Kidney glomerular epithelial cell (primary cell): ENCODE data around the gene ALDH16A1.
"Not testable (repeated sequence)": the region's sequence is repeated elsewhere in the genome, so short reads cannot be mapped to it uniquely, and the experiment has no call there.

Source experiments
- DNase-seq: peaks from one replicate; lab custom pipeline; 2025; lab: John Stamatoyannopoulos, UW

The ALDH16A1 gene

GRCh38 chr19:49441210-49441959, 11.6 kb upstream of the ALDH16A1 start, which contains the start of gene SLC17A7:
TSS of gene SLC17A7 (minus strand) at chr19:49441527. CDS start at chr19:49441379, 148 bp downstream.
- DNase-seq = no peak

GRCh38 chr19:49441960-49442350, 11.1 kb upstream of the ALDH16A1 start:
- DNase-seq = no peak

DNA sequence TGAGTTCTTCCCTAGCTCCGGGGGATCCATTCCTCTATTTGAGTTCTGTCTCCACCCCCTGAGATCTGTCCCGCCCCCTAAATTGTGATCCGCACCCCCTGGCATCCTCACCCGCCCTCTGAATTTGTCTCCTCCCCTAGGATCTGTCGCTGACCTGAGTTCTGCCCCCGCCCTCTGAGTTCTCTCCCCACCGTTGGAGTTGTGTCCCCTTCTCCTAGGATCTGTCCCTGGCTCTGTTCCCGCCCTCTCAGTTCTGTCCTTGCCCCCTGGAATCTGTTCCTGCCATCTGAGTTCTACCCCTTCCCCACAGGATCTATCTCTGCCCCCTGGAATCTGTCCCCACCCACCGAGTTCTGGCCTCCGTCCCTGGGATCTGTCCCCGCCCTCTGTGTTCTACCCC, 10.7 kb upstream of the ALDH16A1 start:
- no peak for DNase-seq

- DNase-seq = peak; percentile 63
Measured at GRCh38 chr19:49442771-49443365, 10.2 kb upstream of the ALDH16A1 start.

- peak; percentile 85 for DNase-seq
Measured at GRCh38 chr19:49443366-49444099, 9.5 kb upstream of the ALDH16A1 start.

- DNase-seq = not testable (repeated sequence)
Measured at GRCh38 chr19:49444100-49444700, 8.8 kb upstream of the ALDH16A1 start.

DNA sequence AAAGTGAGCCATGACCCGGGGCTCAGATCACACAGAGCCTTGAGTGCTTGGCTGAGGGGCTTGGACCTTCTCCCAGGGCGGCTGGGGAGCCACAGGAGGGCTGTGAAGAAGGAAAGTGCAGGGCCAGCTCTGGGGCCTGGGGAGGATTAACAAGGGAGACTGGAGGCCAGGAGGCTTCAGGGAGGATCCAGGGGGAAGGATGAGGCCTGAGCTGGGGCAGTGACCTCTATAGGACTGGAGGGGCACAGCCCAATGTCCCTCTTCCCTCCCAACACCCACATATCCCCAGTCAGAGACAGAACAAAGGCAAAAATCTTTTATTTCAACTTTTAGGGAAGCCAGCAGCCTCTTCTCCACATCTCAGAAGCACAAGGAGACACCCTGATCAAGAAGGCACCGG, 7.0 kb upstream of the ALDH16A1 start:
- no peak for DNase-seq

DNA sequence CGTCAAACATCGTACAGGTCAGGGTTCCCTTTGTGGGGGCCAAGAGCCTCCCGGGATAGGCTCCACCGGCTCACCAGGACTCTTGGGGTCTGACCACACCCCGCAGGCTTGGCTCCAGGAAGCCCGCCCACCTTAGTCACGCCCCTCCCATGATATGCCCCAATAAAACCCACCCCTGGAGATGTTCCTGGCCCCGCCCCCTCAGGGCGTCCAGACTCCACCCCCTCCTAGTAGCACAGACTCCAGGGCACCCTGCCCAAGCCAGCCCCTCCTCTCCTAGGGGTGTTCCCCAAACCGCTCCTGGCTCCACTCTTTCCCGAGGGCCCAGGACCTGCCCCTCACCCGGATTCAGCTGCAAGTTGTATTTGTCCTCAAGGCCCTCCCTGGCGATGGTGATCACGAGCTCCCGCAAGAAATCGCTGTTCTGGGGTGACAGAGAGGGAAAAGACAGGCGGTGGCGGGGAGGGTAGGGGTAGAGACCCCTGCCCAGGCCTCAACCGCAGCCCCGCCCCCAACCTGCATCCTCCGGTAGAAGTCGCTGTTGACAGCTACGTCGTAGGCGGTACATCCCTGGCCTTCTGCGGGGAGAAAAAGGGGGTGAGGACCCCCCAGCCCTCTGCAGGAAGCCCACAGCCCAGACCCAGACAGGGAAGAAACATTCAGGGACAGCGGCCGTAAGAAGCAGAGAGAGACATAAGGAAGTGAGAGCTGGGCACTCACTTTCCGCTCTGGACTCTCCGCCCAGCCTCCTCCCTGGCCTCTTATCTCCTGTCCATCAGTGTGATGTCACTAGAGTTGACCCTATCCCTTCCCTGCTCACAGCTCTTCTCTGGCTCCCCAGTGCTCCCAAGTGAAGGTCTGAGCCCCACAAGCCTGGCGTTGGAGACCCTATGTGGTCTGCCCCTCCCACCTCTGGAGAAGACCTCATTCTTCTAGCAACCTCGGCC, 5.3 kb upstream of the ALDH16A1 start:
- DNase-seq = no peak

DNA sequence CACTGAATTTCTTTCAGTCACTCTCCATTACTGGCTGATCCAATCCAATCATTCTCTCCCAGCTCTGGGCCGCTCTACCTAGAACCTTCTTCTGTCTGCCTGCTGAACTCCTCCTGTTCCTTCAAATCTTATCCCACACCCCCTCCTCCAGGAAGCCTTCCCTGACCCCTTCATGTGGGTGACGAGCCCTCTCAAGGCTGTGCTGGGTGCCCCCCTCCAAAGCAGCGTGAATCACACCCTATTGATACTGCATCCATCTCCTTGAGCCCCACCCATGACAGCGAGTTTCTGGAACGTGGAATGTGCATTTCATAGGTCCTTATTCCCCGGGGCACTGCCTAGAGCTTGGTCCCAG, 4.6 kb upstream of the ALDH16A1 start:
- no peak for DNase-seq

DNA sequence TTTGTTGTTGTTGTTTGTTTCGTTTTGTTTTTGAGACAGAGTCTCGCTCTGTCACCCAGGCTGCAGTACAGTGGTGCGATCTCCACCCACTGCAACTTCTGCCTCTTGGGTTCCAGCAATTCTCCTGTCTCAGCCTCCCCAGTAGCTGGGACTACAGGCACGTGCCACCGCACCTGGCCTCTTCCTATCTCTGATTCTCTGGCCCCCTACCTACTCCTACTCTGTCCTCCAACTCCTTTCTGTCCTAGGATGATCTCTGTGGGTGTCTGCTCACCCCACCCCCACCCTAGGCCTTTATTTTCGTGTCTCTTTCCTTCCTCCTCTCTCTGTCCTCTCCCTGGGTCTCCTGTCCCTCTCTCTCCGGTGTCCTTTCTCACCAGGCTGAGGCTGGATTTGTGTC, 2.6 kb upstream of the ALDH16A1 start:
- no peak for DNase-seq

DNA sequence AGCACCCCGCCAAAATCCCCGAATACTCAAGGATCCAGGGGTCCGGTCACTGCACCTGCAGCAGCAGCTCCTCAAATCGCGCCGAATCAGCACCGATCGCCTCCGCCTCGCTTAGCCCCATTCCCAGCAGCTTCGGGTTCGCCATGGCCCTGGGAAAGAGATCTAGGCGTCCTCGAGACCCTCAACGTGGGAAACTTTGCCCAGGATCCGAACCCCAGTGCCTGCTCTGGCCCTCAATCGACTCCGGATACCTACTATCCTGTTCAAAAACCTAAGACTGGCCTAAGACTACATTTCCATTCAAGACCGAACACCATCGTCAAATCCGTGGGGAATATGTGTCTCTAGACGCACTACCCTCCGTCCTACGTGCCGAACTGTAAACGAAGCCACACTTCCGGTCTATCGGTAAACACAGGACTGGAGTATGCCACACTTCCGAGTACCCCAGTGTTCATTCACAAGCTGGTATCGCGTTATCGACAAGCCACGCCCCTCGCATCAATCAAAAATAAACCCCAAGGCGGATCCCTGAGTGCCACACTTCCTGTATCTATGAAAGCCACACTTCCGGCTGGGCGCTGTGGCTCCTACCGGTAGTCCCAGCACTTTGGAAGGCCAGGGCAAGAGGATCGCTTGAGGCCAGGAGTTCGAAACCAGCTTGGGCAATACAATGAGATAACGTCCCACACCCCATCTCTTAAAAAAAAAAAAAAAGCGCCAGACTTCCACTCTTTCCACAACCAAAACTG, 1.4 kb upstream of the ALDH16A1 start, which contains the start of gene PIH1D1:
Gene PIH1D1, minus strand, starts transcription at position 385 of the 752 bp plus-strand sequence. Its CDS starts 240 bp downstream, at position 145.
- DNase-seq = peak; percentile 99

- no peak for DNase-seq
Measured at GRCh38 chr19:49453757-49454240, 774 bp downstream of the ALDH16A1 start.

DNA sequence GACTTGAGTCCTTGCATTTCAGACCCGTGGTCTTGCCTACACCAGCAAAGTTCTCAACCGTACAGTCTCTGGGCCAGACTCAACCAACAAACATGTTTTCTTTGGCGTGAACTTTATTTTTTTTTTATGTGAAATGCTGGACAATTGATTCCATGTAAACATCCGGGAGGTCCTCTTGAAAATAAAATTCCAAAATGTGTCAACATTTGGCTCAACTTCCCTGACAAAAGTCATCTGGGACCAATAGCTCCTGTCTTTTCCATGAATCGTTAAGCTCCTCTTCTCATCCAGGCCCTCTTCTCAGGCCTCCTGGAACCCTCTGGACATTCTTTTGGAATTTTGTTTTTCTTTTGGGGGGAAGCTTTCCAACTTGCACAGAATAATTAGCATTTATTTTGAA, 2.7 kb downstream of the ALDH16A1 start:
- DNase-seq = no peak

GRCh38 chr19:49456326-49456725, 3.3 kb downstream of the ALDH16A1 start:
- no peak for DNase-seq

DNA sequence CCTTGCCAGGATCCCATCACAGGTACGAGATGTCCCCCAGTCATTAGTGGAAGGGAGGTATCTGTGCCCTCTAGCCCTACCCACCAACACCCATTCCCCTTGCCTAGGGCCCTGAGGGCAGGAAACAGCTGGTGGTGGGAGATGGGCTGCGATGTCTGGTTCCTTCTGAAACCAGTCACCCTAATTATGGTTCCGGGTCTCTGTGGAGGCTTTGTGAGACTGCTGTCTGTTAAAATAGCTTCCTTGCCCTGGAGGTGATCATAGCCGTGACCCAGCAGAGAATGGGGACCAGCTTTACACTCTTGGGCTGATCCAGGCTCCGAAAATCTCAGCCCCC, 5.5 kb downstream of the ALDH16A1 start:
- no peak for DNase-seq

DNA sequence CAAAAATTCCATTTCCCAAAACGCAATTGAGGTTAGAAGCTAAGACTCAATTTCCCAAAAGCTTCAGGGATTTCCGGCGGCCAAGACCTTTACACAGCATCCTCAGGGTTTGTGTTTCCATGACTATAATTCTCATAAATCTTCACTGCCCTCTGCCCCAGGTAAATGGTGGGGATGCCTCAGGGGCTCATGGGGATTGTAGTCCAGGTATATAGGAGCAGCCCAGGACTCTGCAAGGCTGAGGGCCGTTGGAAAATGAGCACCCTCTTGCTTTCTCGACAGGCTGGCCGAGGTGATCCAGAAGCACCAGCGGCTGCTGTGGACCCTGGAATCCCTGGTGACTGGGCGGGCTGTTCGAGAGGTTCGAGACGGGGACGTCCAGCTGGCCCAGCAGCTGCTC, 6.4 kb downstream of the ALDH16A1 start:
- DNase-seq = no peak

GRCh38 chr19:49461130-49461529, 8.1 kb downstream of the ALDH16A1 start:
- not testable (repeated sequence) for DNase-seq

DNA sequence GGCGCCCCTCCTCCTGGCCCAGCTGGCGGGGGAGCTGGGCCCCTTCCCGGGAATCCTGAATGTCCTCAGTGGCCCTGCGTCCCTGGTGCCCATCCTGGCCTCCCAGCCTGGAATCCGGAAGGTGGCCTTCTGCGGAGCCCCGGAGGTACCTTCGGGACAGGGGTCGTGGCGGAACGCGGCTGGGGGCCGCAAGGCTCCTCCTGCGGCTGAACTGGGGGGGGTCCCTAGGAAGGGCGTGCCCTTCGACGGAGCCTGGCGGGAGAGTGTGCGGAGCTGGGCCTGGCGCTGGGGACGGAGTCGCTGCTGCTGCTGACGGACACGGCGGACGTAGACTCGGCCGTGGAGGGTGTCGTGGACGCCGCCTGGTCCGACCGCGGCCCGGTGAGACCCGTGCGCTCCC, 8.6 kb downstream of the ALDH16A1 start:
- DNase-seq = no peak

- no peak for DNase-seq
Measured at GRCh38 chr19:49462492-49462891, 9.5 kb downstream of the ALDH16A1 start.

DNA sequence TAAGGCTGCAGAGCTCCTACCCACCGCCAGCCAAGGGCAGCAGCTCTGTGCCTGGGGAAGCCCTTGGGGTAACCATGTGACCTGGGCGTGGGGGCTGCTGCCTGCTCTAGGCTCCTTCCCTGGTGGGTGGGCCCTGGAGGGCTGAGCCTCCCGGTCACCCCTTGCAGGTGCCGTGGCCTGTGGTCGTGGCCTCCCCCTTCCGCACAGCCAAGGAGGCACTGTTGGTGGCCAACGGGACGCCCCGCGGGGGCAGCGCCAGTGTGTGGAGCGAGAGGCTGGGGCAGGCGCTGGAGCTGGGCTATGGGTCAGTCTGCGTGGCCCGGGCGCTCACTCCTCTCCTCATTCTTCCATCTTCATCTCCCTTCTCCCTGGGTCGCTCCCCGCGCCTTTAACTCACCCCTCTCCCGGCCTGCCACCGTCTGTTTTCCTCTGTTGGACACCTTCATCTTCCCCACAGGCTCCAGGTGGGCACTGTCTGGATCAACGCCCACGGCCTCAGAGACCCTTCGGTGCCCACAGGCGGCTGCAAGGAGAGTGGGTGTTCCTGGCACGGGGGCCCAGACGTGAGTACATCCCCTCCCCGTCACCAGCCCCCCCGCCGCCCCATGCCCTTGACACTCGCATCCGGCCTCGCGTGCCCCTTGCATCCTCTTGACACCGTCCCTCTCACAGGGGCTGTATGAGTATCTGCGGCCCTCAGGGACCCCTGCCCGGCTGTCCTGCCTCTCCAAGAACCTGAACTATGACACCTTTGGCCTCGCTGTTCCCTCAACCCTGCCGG, 11.1 kb downstream of the ALDH16A1 start:
- no peak for DNase-seq
